GM10266 (cell line): ENCODE data around the gene CASZ1.

Source experiments
- DNase-seq: peaks from one replicate; pipeline ENCODE4 v3.0.0; 2012; ENCODE audit errors: extremely low spot score
- TF ChIP-seq, protein P1 (sequence below): IDR thresholded peaks from 2 replicates; pipeline ENCODE4 v1.5.1; 2012; ENCODE audit warnings: mild to moderate bottlenecking, low read depth; ENCODE audit not compliant: control insufficient read depth, insufficient read depth; ENCODE audit errors: missing control alignments

The CASZ1 gene

DNA sequence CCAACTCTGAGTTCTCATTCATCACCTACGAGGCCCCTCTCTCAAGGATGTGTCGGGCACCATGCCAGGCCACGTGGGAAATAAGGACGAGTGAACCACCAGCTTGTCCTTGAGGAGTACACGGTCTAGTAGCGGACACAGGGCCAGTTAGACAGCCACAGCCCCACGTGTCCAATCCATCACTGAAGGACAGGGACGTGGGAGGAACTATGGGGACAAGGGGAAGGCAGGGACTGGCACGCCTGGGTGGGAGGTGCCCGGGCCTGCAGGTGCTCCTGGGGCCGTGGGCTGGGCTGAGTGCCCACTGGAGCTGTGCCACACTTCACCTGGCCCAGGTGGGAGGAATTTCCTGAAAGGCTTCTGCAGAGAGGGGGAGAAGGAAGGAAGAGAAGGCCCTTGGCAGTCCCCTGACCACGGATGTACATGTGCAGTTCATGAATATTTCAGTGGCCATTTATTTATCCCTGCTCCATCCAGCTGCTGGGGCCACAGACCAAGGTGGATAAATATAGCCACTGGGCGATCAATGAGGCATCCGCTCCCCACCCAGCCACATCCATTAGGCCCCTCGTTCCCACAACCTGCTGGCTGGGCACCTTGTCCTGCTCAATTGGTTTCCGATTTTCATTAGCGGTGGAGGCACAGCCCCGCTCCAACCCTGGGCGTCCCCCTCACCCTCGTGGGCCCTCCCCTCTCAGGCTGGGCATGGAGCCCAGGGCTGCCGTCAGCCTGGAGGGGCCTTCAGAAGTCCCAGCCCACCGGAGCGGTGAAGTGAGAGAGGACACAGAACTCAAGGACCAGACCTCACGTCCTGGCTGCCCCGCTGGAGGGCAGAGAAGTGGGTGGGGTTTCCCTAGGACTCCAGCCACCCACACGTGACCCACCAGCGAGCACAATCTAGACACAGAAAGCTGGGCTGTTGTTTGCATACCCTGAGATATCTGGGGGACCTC lies 59.5 kb downstream of the CASZ1 start:
- no peak for DNase-seq
- TF ChIP-seq, protein P1, sequence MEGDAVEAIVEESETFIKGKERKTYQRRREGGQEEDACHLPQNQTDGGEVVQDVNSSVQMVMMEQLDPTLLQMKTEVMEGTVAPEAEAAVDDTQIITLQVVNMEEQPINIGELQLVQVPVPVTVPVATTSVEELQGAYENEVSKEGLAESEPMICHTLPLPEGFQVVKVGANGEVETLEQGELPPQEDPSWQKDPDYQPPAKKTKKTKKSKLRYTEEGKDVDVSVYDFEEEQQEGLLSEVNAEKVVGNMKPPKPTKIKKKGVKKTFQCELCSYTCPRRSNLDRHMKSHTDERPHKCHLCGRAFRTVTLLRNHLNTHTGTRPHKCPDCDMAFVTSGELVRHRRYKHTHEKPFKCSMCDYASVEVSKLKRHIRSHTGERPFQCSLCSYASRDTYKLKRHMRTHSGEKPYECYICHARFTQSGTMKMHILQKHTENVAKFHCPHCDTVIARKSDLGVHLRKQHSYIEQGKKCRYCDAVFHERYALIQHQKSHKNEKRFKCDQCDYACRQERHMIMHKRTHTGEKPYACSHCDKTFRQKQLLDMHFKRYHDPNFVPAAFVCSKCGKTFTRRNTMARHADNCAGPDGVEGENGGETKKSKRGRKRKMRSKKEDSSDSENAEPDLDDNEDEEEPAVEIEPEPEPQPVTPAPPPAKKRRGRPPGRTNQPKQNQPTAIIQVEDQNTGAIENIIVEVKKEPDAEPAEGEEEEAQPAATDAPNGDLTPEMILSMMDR: no peak

GRCh38 chr1:10735563-10736305 lies 60.7 kb downstream of the CASZ1 start:
- no peak for DNase-seq
- TF ChIP-seq, protein P1: no peak

- DNase-seq: no peak
- TF ChIP-seq, protein P1: no peak
These were observed 61.4 kb downstream of the CASZ1 start for GRCh38 chr1:10734962-10735544.

GRCh38 chr1:10734375-10734774 lies 62.1 kb downstream of the CASZ1 start:
- TF ChIP-seq, protein P1: no peak
- no peak for DNase-seq

GRCh38 chr1:10733474-10734366 lies 62.7 kb downstream of the CASZ1 start:
- TF ChIP-seq, protein P1: no peak
- DNase-seq: peak; percentile 89

- DNase-seq: no peak
- TF ChIP-seq, protein P1: no peak
These were observed 65.5 kb downstream of the CASZ1 start for GRCh38 chr1:10730985-10731384.
